OCI-LY7 (cell line): ENCODE data around the gene UBQLNL.

Experiments
- EZH2phosphoT487 ChIP-seq: fragments of 200-600 bp; sonication (generic); IDR thresholded peaks from 2 replicates; pipeline ENCODE4 v1.6.1; 2018; ENCODE audit warnings: low read depth, borderline replicate concordance, mild to moderate bottlenecking, mixed run types, antibody characterized with exemption, low read length, moderate library complexity, mixed read lengths
- TF ChIP-seq, protein P1 (sequence below): fragments of 200-600 bp; sonication (generic); conservative IDR thresholded peaks from 2 replicates; pipeline ENCODE4 v1.5.1; 2014; ENCODE audit warnings: mild to moderate bottlenecking, antibody characterized with exemption, low read length, moderate library complexity, mixed read lengths

DNA sequence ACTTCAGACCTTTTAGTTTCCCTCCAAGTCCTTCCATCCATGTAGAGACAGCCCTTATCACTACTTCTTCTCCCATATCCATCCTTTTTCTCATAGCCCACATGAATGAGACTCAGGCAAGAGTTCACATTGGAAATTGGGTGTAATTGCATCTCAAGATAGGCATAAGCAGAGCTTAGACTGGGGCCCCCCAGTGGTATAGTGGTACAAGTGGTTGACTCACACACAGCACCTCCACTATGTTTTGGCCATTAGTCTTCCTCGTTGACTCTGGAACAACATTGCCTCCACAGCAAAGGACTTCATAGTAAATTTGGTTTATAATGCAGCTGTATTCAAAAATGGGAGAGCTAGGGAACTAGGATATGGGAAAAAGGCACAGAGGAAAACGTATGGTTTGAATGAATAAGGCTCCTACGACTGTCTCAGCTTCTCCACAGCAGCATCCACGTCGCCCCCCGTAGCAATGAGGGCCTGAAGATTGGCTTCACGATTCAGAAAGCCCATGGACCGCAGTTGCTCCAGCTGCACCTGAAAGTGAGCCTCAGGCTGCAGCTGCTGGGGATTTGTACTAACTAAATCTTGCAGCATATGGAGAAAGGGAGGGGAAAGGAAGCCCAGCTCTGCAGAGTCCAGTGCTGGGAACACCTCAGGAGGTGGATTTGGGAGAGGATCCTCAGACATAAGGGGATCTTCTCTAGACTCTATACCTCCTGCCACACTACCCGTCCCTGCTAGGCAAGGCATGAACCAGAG, 9.1 kb downstream of the UBQLNL start:
- TF ChIP-seq, protein P1, sequence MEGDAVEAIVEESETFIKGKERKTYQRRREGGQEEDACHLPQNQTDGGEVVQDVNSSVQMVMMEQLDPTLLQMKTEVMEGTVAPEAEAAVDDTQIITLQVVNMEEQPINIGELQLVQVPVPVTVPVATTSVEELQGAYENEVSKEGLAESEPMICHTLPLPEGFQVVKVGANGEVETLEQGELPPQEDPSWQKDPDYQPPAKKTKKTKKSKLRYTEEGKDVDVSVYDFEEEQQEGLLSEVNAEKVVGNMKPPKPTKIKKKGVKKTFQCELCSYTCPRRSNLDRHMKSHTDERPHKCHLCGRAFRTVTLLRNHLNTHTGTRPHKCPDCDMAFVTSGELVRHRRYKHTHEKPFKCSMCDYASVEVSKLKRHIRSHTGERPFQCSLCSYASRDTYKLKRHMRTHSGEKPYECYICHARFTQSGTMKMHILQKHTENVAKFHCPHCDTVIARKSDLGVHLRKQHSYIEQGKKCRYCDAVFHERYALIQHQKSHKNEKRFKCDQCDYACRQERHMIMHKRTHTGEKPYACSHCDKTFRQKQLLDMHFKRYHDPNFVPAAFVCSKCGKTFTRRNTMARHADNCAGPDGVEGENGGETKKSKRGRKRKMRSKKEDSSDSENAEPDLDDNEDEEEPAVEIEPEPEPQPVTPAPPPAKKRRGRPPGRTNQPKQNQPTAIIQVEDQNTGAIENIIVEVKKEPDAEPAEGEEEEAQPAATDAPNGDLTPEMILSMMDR, result peak; percentile 38; the same call in 1 of the 2 replicates
- TF ChIP-seq EZH2phosphoT487, result no peak
